CD4-positive, alpha-beta T cell treated with Interleukin-12 subunit alpha and Interleukin-12 subunit beta, for 1 hour (primary cell): ENCODE results near the gene PARP3.
A peak's percentile ranks its signal among the peaks of the same experiment; 100 is the strongest.

Source experiments
- DNase-seq: peaks from one replicate; pipeline ENCODE4 v3.0.0-alpha.2; 2020

The PARP3 gene

DNA sequence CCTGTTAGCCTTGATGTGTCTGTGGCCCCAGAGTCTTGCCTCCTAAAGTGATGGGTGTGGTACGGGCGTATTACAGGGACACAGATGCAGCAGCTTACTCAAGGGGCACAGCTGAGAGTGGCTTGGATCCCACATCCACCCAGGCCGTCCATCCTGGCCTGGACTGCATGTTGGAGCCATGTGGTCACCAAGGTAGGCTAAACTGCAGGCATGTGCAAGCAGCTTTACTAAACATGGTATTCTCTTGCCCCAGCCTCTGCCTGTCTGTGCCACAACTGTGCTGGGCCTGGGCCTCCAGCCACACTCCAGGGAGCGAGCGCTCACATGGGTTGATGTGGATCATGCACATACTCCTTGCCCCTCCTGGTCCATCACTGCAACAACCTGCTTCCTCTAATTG, 7.0 kb downstream of the PARP3 start:
- no peak for DNase-seq

DNA sequence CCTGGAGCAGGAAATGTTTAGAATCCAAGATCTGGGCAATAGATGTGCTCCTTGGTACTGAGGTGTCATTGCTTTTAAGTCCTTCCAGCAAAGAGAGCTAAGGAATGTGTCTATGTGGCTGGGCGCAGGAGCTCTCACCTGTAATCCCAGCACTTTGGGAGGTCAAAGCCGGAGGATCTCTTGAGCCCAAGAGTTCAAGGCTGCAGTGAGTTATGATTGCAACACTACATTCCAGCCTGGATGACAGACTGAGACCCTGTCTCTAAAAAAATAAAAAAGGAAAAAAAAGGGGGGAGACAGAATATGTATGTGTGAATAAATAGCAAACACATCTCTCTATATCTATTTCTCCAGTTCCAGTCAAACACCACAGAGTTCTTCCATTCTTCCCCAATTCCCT, 8.7 kb downstream of the PARP3 start:
- DNase-seq: no peak

DNA sequence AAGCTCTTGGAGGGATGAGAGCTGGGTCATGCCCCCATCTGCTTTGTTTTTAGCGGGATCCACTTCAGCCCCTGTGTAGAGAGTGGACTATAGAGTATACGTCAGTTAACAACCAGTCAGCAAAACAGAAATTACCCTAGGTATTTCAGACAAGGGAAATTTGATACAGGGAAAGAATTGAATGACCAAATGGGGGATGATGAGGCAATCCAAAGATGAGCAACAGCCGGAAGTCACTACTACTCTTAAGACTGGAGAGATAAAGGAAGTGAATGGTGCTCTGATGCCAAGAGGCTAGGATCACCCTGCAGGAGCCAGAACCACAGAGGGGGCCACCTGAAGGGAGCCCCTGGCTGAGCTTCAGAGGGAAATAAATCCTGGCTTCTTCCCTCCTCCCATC, 11.3 kb downstream of the PARP3 start:
- no peak for DNase-seq

DNA sequence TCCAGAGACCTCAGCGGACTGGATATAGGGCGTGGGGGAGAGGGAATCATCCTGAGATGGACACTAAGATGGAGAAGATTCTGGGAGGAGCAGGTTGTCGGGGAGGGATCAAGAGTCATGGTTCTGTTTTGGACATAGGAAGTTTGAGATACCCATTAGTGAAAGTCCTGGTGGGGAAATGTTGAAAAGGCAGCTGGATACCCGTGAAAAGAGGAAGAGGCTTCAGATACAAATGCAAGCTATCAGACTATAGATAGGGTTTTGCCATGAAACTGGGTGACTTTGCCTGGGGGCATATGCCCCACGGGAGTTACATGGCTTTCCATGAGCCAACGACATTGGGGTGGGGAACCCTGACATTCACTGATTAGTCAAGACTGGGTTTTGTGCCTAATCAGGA, 11.9 kb downstream of the PARP3 start:
- DNase-seq: no peak

DNA sequence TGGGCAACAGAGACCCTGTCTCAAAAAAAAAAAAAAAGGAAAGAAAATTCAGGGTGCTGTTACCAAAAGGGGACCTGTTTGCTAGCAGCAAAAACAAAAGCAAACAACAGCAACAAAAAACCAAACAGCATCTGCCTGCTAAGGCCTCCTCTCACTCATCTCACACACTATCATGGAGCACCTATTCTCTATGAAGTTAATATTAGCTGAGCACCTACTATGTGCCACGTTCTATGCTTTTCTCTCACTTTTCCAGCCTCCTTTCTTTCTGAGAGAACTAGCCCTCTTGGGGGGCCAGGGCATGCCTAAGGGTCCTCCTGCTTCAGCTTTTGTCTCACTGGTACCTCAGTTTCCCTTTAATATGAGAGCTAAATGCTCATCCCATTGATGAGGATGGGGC, 12.6 kb downstream of the PARP3 start:
- DNase-seq: no peak

DNA sequence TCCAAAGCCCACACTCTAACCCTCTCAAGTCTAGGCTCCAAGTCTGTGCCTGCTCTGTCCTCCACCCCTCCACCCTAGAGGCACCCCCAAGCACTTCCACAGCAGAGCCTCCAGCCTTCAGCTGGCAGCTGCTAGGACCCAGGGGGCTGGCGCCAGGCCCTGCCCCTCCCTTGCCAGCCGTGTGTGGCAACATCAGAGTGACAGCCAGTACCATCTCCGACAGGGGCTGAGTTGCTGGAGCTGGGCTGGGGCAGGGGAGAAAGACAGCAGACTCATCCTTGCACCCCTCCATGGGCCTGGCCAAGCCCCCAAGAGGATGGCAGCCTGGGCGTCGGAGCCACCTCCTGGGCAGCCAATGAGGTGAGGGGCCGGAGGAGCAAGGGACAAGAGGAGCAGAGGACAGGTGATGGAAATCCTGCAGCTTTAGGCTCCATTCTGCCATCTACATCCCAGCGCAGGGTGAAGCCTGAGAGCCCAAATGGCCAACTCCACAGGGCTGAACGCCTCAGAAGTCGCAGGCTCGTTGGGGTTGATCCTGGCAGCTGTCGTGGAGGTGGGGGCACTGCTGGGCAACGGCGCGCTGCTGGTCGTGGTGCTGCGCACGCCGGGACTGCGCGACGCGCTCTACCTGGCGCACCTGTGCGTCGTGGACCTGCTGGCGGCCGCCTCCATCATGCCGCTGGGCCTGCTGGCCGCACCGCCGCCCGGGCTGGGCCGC, 13.2 kb downstream of the PARP3 start, which contains the start of gene GPR62:
Gene GPR62, plus strand, starts transcription at position 207 of the 718 bp plus-strand sequence. Its CDS starts 272 bp downstream, at position 479.
- no peak for DNase-seq

DNA sequence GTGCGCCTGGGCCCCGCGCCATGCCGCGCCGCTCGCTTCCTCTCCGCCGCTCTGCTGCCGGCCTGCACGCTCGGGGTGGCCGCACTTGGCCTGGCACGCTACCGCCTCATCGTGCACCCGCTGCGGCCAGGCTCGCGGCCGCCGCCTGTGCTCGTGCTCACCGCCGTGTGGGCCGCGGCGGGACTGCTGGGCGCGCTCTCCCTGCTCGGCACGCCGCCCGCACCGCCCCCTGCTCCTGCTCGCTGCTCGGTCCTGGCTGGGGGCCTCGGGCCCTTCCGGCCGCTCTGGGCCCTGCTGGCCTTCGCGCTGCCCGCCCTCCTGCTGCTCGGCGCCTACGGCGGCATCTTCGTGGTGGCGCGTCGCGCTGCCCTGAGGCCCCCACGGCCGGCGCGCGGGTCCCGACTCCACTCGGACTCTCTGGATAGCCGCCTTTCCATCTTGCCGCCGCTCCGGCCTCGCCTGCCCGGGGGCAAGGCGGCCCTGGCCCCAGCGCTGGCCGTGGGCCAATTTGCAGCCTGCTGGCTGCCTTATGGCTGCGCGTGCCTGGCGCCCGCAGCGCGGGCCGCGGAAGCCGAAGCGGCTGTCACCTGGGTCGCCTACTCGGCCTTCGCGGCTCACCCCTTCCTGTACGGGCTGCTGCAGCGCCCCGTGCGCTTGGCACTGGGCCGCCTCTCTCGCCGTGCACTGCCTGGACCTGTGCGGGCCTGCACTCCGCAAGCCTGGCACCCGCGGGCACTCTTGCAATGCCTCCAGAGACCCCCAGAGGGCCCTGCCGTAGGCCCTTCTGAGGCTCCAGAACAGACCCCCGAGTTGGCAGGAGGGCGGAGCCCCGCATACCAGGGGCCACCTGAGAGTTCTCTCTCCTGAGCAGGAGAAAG, 14.0 kb downstream of the PARP3 start:
- DNase-seq: peak; percentile 38

DNA sequence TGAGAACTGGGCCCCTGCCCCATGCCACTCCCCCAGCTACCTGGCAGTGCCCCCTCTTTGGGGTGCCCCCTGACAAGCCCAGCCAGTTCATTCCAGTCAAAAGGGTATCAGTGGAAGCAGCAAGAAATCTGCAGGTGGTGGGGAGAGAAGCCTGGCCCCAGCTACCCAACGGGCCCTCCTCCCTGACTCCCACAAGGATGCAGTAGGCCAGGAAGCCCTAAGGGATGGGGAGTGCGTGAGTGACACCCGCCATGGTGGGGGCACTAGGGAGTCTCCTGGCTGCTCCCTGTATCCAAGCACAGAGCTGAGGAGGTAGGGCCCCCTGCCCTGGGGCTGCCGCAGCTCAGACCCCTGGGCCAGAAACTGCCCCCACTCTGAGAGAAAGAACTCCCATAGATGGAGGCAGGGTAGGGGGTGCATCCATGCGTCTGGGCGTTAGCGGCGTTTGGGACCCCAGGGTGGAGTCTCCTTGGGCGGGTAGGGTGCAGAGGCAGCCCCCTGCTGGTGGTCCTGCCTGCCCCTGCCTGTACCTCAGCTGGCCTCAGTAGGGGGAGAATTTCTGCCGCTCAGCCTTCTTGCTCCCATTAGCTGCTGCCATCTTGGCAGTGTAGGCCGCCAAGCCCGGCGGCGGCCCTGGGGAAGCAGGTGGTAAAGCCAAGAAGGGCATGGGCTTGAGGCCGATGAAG, 15.5 kb downstream of the PARP3 start:
- DNase-seq: no peak

DNA sequence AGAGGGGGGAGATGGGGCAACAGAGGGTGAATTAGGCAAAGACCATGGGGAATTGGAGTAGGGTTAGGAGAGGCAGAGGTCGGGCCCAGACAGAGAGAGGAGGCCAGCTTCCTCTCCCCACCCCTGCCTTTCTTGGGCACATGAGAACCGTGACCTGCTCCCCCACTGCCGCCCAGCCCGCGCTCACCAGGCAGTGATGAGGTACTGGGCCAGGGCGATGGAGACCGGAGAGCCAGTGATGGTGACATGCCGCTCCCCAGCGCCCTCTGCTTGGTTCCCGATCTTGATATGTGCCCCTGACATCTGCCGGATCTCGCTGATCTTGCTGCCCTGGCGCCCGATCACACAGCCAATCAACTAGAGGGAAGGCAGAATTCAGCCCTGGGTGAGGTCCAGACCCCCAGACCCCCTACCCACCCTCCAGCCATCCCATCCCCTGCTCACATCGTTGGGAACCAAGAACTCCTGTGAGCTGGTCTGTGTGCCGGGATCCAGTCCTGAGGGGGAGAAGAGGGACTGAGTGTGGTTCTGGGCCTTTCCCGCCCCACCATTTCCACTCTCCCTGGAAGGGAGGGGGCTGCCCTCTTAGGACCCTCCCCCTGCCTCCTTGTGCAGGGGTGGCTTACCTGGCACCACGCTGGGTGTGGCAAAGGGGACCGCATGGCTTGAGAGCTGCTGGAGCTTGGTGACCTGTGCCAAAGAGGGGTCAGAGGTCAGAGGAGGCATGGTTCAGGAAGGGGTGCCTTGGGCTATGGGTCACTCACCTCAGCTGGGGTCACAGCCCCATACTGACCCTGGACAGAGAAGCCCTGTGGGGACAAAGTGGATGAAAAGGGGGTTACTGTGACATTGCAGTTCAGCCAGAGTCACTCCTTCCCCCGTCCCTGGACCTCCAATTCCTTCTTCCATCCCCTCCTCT, 16.7 kb downstream of the PARP3 start:
- no peak for DNase-seq

DNA sequence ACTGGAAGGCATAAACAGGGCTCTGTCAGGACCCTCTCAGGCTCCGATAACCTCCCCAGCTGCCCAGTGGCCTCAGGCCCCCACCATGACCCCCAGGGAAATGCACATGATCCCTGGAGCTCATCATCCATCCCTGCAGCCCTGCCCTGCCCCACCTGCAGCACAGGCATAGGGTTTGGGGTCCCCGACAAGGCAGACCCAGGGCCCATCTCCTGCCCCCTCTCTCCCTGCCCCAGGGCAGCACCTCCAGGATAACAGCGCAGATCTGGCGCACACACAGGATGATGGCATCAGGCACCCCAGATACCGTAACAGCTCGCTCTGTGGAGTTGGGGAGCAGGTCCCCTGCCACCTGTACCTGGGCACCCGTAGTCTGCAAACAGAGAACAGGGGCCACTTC, 17.5 kb downstream of the PARP3 start:
- DNase-seq: no peak

DNA sequence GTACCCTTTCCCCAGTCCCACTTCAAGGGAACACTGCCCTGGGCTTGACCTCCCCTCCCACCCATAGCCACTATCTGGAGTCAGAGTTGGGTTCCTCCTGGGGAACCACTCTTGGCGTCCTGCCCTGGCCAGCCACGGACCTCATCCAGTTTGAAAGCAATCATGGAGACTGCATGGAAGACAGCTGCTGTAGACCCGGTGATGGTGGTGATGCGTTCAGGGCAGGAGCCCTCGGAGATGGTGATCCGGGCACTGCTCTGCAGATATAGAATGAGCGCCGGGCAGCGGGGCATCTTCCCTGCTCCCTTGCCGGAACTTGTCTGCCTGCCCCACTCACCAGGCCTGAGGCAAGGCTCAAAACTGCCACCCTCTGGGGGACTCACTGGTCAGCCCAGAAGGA, 18.2 kb downstream of the PARP3 start:
- no peak for DNase-seq

DNA sequence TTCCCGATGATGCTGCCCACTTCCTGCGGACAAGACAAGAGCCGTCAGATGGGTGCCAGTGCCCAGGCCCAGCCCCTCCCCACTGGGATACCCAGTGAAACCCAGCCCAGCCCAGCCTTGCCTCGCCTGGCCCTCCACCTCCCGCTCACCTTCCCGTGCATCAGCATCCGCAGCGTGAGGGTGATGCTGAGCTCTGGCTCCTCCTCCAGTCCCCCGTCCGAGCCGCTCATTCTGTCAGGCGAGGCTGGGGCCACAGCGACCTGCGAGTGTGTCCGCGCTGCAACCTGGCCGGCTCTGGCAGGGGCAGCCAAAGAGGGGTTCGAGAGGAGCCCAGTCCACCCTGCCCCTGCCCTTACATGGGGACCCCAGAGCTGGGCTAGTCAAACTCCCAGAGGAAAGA, 18.8 kb downstream of the PARP3 start:
- DNase-seq: no peak

DNA sequence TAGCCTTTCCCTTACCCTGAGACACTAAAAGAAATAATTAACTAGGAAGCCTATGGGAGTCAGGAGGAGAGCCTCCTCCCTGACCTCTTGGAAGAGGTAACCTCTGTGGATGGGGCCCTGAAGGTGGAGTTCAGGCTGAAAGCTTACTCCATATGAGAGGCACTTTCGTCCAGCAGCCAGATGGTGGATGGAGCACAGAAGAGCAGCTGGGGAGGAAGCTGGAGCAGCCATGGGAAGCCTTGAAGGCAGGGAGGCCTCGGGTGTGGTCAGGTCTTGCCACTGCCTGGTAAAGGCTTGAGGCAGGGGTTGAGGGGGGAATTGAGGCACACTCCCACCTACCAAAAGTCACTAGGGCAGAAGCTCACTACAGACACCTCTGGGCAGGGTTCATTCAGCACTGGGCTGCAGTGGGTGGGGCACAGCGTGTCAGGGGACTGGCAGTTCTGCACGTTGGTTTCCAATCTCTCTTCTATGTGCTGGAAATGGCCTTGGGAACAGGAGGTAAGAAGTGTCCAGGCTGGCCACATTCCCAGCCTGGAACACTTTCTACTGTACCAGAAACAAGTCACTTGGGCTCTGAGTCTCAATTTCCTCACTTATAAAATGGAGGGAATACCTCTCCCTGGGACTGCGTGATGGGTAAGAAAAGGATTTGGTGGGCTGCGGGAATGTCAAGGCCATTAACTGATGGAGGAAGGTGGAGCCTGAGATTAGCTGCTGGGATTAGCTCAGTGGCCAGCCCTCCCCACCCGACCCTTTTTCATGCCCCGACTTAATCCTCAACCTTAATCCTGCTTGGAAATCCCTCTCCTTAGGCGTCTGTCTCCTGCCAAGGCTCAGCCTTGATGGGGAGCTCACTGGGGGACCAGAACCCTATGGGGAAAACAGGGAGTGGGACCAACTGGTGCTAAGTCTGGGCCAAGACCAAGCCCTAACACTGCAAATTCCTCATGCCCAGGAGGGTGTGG, 19.7 kb downstream of the PARP3 start:
- no peak for DNase-seq

DNA sequence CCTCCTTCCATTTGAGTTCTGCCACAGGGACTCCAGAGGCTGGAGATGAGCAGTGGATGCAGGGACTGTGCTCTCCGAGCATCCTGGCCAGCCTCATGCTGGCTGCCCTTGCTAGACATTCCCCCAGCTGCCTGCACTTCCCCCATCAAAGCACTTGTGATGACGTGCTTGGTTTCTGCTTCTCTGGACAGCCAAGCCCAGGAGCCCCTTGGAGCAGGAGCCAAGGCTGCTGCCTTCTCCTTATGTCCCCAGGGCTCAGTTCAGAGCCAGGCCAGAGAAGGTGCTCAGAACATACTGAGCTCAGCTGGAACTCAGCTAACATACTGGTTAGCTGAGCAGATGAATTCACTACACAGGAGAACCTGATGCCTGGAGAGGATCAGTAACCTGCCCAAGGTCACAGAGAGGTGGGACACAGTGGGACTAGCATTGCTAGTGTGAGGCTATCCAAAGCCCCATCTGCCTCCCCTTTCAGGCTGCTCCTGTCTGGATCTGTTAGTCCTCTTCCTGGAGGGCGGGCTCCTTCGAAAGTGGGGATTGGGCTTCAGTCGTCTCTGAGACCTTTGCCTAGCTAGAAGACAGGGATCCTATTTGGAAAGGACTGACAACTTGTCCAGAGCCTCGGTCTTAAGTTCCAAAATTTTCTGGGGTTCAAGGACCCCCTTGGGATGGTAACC, 20.8 kb downstream of the PARP3 start:
- DNase-seq: no peak

DNA sequence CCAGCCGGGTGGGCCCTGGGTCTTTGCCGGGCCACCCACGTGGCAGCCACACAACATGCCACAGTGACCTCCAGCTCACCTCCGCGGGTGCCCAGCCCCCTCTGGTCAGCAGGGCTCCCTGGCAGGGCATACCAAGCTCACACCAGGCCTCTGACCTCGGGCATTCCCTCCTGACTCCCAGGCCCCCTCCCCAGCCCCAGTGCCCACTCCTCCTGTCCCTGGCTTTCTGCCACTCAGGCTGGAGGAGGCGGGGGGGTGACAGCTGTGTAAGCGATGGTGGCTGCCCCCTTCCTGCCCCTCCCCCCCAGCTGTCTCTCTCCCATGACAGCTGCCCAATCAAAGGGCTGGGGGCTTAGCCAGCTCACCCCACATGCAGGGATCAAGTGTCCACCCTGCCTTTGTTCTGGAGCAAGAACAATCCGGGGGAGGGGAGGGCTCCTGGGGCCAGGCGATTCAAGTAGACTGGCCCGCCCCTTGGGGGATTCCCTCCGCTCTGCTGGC, 21.8 kb downstream of the PARP3 start:
- no peak for DNase-seq

DNA sequence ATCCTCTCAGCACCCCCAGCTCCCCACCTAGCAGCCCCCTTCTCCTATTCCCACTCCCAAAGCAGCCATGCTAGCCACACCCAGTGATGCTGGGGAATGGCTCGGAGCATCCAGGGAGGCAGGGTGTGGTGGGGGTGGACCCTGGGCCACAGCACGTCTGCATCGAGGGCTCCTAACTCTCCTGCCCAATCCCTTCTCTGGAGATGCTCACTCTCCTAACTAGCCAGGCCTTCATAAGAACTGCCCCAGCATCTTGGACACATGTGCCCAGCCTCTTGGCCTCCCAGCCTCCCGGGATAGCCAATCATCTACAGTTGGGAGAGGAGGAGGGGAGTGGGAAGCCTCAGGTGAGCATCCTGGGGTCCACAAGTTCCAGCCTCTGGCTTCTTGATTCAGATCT, 22.4 kb downstream of the PARP3 start:
- no peak for DNase-seq

DNA sequence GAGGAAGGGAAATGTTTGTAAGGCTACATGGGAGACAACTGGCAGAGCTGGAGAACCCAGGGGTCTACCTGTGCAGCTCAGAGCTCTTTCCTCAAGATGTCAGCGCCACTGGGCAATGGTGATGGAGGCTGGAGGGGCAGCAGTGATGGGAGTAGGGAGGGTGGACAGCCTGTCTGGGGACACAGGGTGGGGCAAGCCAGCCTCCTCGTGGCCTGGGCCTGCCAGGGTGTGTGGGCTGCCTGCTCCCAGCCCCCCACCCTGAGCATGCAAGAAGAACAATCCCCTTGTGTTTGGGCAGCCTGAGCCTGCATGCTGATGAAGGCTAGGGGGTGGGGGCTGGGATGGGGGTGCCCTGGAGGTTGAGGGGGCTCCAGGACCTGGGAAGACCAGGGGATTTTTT, 23.9 kb downstream of the PARP3 start:
- DNase-seq: no peak

DNA sequence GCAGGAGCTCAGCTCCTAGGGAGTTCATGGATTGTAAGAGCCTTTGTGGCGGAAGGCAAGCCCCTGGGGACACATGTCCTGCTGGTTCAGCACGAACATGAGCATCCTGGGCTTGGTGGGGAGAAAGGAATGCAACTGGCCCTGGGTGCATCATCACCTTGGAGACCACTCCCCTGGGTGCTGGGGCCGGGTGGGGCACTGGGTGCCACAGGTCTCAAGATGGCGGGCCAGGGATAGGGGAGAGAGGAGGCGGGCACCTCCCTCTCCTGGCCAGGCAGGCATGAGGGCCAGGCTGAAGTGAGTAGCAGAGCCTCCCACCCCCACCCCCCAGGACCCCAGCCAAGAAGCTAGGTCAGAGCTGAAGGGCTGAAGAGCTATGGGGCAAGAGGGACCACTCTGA, 24.3 kb downstream of the PARP3 start:
- DNase-seq: no peak

DNA sequence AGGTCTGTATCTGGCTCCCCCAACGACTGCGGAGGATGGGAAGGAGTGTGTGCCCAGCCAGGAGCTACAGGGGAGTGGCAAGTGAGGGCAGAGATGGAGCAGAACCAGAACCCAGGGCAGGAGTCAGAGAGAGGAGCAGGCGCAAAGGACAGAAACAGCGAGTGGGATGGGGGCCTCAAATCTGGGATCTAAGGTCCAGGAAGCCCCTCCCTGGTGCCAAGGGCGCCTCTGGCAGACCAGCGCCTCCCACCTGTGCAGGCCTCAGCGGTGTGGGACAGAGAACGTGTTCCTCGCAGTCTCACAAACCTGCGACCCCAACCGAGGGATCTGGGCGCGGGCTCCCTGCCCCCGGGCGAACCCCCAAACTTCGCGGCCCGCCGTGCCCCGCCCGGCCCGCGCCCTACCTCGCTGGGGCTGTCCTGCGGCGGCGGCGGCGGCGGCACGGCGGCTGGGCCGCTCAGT, 24.8 kb downstream of the PARP3 start:
- no peak for DNase-seq

DNA sequence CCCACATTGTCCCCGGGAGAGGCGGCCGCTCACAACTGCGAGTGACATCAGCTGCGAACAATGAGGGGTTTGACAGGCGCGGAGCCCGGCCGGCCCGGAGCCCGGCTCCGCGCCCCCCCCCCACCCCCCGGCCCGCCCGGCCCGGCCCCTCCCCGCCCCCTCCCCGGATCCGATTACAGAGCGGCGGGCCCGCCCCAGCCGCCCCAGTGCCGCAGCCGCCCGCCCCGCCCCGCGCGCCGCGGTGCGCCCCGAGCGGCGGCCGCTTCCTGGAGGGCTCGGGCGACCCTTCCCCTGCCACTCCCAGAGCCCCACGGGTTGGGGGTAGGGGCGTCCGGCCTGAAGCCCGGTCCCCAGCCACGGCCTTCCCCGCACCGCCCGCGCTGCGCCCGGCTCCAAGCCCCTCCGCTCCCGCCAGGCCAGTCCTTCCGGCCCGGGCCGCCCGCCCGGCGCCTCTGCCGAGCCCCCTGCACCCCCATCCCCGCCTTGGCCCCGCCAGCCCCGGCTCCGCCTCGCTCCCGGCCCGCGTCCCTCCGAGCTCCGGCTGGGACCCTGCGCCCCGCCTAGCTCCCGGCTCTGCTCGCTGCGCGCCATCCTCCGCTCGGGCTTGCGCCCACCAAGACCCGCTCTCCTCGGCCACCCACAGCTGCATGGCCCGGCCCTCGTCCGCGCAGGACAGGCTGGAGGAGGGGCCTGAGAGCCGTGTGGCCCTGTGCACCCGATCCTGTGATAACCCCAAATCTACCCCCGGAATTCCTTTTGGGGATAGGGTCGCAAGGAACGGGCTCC, 25.4 kb downstream of the PARP3 start, which contains the start of gene PCBP4:
Gene PCBP4, minus strand, starts transcription at position 71 of the 786 bp plus-strand sequence. CDS start 6,214 bp downstream, outside the sequence.
- peak; percentile 46 for DNase-seq
